OCI-LY7 (cell line): ENCODE results near the gene VWA8.

Experiments
- EZH2phosphoT487 ChIP-seq: fragments of 200-600 bp; sonication (generic); IDR thresholded peaks from 2 replicates; pipeline ENCODE4 v1.6.1; 2018; ENCODE audit warnings: low read depth, borderline replicate concordance, mild to moderate bottlenecking, mixed run types, antibody characterized with exemption, low read length, moderate library complexity, mixed read lengths
- TF ChIP-seq, protein P1 (sequence below): fragments of 200-600 bp; sonication (generic); conservative IDR thresholded peaks from 2 replicates; pipeline ENCODE4 v1.5.1; 2014; ENCODE audit warnings: mild to moderate bottlenecking, antibody characterized with exemption, low read length, moderate library complexity, mixed read lengths

DNA sequence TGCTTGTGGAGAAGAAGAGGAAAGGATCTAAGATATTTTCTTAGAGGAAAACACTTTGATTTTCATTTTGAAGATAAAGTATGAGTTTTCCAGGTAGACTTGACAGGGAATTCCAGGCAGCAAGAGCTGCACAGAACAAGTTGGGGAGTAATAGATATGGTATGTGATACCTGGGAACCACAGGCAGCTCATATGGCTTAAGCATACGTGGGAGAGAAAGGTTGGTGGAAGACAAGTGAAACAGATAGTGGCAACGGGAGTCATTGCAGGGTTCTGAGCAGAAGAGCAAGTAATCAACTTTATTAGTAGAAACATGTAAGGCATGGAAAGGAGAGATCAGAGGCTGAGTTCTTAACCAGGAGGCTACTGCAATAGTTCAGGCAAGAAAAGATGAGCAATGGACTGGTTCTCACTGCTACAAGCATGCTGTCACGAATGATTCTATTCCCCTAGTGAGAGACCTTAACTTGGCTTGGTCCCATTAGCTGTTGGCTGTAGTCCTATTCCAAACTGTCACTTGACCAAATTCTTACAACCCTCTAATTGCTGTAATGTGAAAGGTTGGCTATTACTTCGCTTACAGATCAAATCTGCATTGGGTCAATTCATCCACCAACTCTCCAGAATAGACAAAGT is 217.9 kb downstream of the VWA8 start:
- TF ChIP-seq, protein P1, sequence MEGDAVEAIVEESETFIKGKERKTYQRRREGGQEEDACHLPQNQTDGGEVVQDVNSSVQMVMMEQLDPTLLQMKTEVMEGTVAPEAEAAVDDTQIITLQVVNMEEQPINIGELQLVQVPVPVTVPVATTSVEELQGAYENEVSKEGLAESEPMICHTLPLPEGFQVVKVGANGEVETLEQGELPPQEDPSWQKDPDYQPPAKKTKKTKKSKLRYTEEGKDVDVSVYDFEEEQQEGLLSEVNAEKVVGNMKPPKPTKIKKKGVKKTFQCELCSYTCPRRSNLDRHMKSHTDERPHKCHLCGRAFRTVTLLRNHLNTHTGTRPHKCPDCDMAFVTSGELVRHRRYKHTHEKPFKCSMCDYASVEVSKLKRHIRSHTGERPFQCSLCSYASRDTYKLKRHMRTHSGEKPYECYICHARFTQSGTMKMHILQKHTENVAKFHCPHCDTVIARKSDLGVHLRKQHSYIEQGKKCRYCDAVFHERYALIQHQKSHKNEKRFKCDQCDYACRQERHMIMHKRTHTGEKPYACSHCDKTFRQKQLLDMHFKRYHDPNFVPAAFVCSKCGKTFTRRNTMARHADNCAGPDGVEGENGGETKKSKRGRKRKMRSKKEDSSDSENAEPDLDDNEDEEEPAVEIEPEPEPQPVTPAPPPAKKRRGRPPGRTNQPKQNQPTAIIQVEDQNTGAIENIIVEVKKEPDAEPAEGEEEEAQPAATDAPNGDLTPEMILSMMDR, result no peak
- no peak for TF ChIP-seq EZH2phosphoT487
